Neural crest cell (in vitro differentiated cells): ENCODE data around the gene SLC15A4. TPM values are rescaled to one million over a fixed set of nuclear protein-coding genes. Genes with fewer than 3 reads are reported as not detected.

Experiments used
- DNase-seq: peaks from one replicate; pipeline ENCODE4 v3.0.0; 2021; ENCODE audit warnings: low read depth, mixed read lengths, low spot score
- H3K27ac Mint-ChIP-seq: one replicate; pipeline ENCODE4 v1.8.0; 2021; ENCODE audit warnings: mild to moderate bottlenecking, mixed read lengths; ENCODE audit not compliant: unreplicated experiment
- H3K27me3 Mint-ChIP-seq: 2 replicates; pipeline ENCODE4 v1.8.0; 2021; ENCODE audit warnings: low read depth, mild to moderate bottlenecking, mixed read lengths
- H3K36me3 Mint-ChIP-seq: 2 replicates; pipeline ENCODE4 v1.8.0; 2021; ENCODE audit warnings: low read depth, mild to moderate bottlenecking, mixed read lengths
- H3K4me1 Mint-ChIP-seq: 2 replicates; pipeline ENCODE4 v1.8.0; 2021; ENCODE audit warnings: mixed read lengths
- H3K4me3 Mint-ChIP-seq: one replicate; pipeline ENCODE4 v1.8.0; 2021; ENCODE audit warnings: mild to moderate bottlenecking, mixed read lengths
- H3K9me3 Mint-ChIP-seq: 2 replicates; pipeline ENCODE4 v1.8.0; 2021; ENCODE audit warnings: mixed read lengths
- total RNA-seq: library from RNA; stranded (reverse); gene quantifications from 2 replicates; pipeline ENCODE4 v1.2.1, GENCODE V29; 2021
- TF ChIP-seq, protein P1 (sequence below): fragments of 200-600 bp; sonication (generic); conservative IDR thresholded peaks from 2 replicates; pipeline ENCODE4 v1.5.0; 2021; ENCODE audit warnings: antibody characterized with exemption, mild to moderate bottlenecking

Gene SLC15A4
- total RNA-seq, 1 donor from 2014 or later: 19.4 TPM

GRCh38 chr12:128753438-128753837 is 70.3 kb downstream of the SLC15A4 start:
- no peak overlapping the region for H3K4me3 Mint-ChIP-seq
- TF ChIP-seq, protein P1, sequence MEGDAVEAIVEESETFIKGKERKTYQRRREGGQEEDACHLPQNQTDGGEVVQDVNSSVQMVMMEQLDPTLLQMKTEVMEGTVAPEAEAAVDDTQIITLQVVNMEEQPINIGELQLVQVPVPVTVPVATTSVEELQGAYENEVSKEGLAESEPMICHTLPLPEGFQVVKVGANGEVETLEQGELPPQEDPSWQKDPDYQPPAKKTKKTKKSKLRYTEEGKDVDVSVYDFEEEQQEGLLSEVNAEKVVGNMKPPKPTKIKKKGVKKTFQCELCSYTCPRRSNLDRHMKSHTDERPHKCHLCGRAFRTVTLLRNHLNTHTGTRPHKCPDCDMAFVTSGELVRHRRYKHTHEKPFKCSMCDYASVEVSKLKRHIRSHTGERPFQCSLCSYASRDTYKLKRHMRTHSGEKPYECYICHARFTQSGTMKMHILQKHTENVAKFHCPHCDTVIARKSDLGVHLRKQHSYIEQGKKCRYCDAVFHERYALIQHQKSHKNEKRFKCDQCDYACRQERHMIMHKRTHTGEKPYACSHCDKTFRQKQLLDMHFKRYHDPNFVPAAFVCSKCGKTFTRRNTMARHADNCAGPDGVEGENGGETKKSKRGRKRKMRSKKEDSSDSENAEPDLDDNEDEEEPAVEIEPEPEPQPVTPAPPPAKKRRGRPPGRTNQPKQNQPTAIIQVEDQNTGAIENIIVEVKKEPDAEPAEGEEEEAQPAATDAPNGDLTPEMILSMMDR: no peak
- H3K9me3 Mint-ChIP-seq: no peaks in the 10 kb centered on the region
- H3K27me3 Mint-ChIP-seq: peaks cover 5% of the 10 kb centered on the region
- DNase-seq: no peak
- no peak overlapping the region for H3K27ac Mint-ChIP-seq
- H3K4me1 Mint-ChIP-seq: no peaks in the 10 kb centered on the region
- H3K36me3 Mint-ChIP-seq: no peaks in the 10 kb centered on the region

- Mint-ChIP-seq H3K4me3 (no peak overlapping the region), H3K27ac (no peak overlapping the region), H3K9me3 (no peaks in the 10 kb centered on the region), H3K4me1 (no peaks in the 10 kb centered on the region), H3K36me3 (no peaks in the 10 kb centered on the region), H3K27me3 (no peaks in the 10 kb centered on the region)
- no peak for DNase-seq
- TF ChIP-seq, protein P1: no peak
Measured at GRCh38 chr12:128752386-128752785, 71.4 kb downstream of the SLC15A4 start.

GRCh38 chr12:128747441-128747840 is 76.3 kb downstream of the SLC15A4 start:
- Mint-ChIP-seq H3K27ac (no peak overlapping the region), H3K4me1 (peaks cover 7% of the 10 kb centered on the region), H3K4me3 (no peak overlapping the region), H3K27me3 (no peaks in the 10 kb centered on the region), H3K9me3 (no peaks in the 10 kb centered on the region), H3K36me3 (no peaks in the 10 kb centered on the region)
- DNase-seq: no peak
- TF ChIP-seq, protein P1: no peak

DNA sequence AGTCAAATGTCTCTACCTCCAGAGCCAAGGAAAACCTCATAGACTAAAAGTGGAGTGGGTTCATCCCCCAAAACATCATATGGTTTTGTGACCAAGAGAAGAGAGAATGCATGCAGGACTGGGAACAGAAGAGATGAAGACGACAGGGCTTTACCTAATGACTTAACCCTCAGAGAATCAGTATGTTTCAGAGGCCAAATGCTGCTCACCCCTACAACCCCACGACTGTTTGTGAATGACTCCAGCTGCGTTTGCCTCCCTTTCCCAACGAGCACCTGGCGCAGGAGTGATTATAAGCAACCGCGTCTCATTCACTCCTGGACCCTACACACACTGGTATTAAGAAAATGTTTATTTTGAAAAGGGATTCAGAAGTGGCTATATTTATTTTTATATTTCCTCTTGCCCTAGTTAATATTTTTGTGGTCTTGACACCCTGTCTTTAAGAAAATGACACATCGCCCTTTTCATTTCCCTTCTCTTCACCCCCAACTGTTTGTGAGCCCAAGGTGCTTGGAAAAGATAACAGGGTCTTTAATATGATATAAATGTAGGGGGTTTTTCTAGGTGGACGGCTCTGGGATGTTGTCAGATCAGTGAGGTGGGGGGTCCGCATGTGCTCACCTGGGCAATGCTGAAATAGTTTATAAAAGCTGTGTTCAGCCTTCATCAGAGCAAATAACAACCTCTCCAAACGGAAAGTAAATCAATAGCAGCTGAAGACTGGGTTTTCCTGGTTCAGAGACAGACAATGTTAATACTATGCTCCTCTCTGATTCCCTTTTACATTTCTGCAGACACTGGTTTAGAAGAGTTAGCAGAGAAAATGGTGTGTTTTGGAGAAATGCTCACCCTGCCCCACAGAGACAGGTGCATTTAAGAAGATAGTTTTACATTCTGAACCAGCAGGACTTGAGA is 77.7 kb downstream of the SLC15A4 start:
- Mint-ChIP-seq H3K4me1 (peaks cover 7% of the 10 kb centered on the region), H3K27ac (no peak overlapping the region), H3K36me3 (no peaks in the 10 kb centered on the region), H3K9me3 (no peaks in the 10 kb centered on the region), H3K4me3 (no peak overlapping the region), H3K27me3 (no peaks in the 10 kb centered on the region)
- no peak for DNase-seq
- TF ChIP-seq, protein P1: no peak

DNA sequence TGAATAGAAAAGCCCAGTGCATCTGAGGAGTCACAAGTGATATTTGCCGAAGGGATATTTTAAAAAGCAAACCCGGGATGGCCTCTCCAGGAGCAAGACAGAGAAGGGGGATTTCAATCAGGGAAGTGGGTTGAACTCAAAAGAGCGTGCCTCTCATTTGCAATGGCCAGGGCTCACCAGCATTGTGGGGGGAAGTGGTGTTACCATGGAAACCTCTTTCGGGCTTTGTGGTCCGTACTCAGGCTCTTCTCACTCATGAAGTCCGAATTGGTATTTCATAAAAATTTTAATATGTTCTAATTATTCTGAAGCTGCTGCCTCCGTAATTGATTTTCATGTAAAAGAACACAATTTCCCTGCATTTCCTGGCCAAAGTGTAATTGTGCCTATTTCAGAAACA is 79.8 kb downstream of the SLC15A4 start:
- H3K4me1 Mint-ChIP-seq: peaks cover 7% of the 10 kb centered on the region
- DNase-seq: no peak
- H3K9me3 Mint-ChIP-seq: peaks cover 9% of the 10 kb centered on the region
- no peak overlapping the region for H3K27ac Mint-ChIP-seq
- TF ChIP-seq, protein P1: no peak
- H3K36me3 Mint-ChIP-seq: peaks cover 6% of the 10 kb centered on the region
- H3K4me3 Mint-ChIP-seq: no peak overlapping the region
- peaks cover 1% of the 10 kb centered on the region for H3K27me3 Mint-ChIP-seq

Other genes with a start within 250 kb of the SLC15A4 start
- 7.4 and 8.6 TPM in 2 replicates for gene GLT1D1, start 29.5 kb upstream of the SLC15A4 start, total RNA-seq